NCI-H1436 (cell line): Measurements from ENCODE around the gene ODAM.
"Not testable (repeated sequence)": the region's sequence is repeated elsewhere in the genome, so short reads cannot be mapped to it uniquely, and the experiment has no call there.

Source experiments
- DNase-seq: peaks from one replicate; lab custom pipeline; 2025; lab: John Stamatoyannopoulos, UW

ODAM gene

DNA sequence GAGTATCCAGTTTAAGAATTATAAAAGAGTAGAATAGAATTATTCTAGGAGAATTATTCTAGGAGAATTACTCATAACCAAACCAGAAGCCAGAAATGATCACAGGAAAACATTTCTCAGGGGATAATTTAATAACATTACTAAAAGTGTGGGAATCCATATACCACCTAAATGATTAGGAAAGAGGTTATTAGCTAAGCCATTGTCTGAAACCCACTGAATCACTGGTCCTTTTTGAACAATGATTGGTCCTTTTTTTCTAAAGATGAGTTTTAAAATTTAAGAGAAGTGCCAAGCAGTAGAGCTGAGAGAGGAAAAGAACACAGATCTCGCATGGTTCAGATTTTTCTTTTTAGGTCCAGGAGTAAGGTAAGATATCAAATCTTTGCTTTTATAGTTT, at the start of gene ODAM:
Gene ODAM (plus strand): TSS at position 301 of the 400 bp plus-strand sequence. CDS start 819 bp downstream, outside the sequence.
- DNase-seq = no peak

GRCh38 chr4:70151271-70151670, 44.3 kb upstream of the ODAM start:
- DNase-seq = no peak

GRCh38 chr4:70152088-70152487, 43.4 kb upstream of the ODAM start:
- DNase-seq = no peak

DNA sequence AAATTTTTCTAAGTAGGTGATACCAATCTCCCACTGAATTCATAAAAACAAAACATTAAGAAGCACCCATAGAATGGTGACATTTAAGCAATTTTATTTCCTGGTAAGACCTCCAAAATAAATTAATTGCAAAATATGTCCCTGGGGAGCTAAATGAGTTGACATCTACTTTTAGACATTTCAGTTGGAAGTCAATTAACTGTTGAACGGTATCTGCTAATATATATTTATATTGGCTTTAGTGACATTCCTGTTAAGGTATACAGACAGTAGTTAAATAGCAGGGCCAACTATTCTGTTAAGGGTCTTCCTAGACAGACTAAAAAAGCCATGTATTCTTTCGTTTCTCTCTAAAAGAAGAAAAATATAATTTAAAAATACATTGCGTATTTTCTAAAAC, 41.6 kb upstream of the ODAM start, which contains the start of gene PRR27:
Gene PRR27 (plus strand): TSS at position 301 of the 400 bp plus-strand sequence. CDS start 139 bp downstream, outside the sequence.
- no peak for DNase-seq

GRCh38 chr4:70158576-70158975, 36.9 kb upstream of the ODAM start:
- no peak for DNase-seq

GRCh38 chr4:70177090-70177489, 18.4 kb upstream of the ODAM start:
- DNase-seq = no peak

GRCh38 chr4:70178075-70178660, 17.4 kb upstream of the ODAM start:
- no peak for DNase-seq

DNA sequence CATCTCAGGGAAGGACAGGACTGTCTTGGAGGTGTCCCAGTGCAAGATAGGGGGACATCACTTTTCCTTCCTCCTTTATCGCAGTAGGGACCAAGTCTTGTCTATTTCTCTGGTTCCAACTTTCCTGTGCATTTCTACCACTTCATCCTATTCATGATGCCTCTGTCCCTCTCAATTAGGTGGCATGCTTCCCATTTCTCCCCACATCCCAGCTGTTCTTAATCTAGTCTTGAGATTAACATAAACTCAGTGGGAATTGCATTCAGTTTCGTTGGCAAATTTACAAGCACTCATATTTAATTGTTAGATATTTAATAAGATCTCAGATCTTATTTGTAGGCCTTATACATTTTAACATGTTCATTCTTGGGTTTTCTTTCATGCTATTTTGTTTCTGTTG, 15.7 kb upstream of the ODAM start:
- DNase-seq = no peak

GRCh38 chr4:70181864-70182263, 13.7 kb upstream of the ODAM start:
- no peak for DNase-seq

DNA sequence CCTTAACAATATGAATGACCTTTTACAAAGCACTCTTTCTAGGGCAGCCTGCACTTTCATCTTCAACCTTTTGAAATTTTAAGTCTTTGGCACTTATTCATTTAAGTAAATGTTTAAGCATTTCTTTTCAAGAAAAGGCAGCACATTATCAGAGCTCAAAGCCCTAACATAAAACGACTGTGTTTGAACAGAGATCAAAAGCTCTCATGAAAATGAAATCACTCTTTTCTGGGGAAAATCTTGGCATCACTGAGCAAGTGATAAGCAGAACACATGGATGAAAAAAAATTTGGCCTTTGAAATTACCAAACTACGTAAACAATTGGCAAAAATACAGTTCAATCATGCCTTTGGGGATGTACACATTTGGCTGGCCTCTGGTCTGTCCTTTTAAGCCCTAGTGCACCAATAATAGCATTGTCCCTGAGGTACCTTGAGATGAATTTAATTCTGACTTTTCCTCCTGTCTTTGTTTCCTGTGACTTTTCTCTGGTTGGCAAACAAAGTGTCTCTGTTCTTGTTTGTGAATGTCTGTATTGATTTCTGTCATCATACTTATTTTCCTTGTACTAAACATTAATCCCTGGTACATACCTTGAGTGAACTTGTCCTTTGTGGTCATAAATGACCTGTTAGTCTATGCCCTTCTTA, 12.9 kb upstream of the ODAM start:
- no peak for DNase-seq

GRCh38 chr4:70183168-70183939, 12.2 kb upstream of the ODAM start:
- peak; percentile 20 for DNase-seq

DNA sequence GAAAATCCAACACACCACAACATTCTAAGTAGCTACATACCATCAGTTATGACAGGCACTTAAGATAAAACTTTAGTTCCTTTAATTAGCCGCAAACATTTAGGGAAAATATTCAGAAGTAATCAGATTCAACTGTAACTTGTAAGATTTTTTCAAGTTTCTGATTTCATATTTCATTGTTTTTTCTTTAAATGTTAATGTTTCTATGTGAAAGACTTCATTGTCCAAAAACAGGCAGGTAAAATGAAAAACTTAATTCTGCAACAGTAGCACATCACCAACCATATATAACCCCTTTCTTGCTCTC, 11.6 kb upstream of the ODAM start:
- no peak for DNase-seq

GRCh38 chr4:70187216-70187615, 8.3 kb upstream of the ODAM start:
- no peak for DNase-seq

DNA sequence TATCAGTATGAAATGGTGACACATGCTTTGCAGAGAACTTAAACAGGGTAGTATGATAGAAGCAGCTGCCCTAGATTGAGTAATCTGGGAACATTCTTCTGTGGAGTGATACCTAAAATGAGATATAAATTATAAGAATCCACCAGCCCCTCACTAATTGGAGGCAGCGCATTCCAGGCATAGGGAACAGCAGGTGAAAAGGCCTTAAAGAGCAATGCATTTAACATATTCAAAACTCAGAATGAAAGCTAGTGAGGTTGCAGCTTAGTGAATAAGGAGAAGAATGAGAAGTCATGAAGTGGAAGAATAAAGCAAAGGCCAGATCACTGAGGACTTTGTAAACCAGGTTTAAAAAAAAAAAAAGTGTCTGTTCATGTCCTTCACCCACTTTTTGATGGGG, 4.9 kb upstream of the ODAM start:
- no peak for DNase-seq

- no peak for DNase-seq
These were observed 3.9 kb upstream of the ODAM start for GRCh38 chr4:70191647-70192046.

- no peak for DNase-seq
These were observed 2.6 kb upstream of the ODAM start for GRCh38 chr4:70192895-70193294.

DNA sequence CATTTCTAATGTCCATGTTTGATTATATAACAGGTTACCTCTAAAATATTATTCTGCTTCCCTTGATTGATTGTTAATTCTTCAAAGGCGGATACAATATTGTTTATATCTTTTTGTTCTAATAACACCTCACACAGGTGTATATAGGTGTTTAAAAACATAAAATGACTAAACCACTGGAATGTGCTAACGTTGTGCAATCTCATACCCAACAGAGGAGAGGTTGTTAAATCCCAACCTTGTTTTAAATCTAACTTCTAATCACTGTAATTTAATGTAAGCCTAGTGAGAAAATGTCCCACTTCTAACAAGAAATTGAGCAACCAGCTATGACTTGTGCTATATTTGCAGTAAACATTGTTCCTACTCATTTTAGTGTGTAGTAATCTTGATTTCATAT, 1.3 kb downstream of the ODAM start:
- DNase-seq = no peak

DNA sequence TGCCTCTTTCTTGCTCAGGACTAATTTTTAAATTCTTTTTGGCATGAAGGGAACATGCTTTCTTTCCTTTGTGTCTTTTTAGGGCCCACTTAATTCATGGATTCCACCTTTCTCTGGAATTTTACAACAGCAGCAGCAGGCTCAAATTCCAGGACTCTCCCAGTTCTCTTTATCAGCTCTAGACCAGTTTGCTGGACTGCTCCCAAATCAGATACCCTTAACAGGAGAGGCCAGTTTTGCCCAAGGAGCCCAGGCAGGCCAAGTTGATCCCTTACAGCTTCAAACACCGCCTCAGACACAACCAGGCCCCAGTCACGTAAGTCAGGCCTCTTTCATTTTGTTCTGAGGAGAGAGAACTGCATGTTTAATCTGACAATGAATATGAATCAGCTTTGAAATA, 2.3 kb downstream of the ODAM start:
- no peak for DNase-seq

GRCh38 chr4:70203601-70204000, 8.1 kb downstream of the ODAM start:
- no peak for DNase-seq

GRCh38 chr4:70212752-70213151, 17.2 kb downstream of the ODAM start:
- not testable (repeated sequence) for DNase-seq

DNA sequence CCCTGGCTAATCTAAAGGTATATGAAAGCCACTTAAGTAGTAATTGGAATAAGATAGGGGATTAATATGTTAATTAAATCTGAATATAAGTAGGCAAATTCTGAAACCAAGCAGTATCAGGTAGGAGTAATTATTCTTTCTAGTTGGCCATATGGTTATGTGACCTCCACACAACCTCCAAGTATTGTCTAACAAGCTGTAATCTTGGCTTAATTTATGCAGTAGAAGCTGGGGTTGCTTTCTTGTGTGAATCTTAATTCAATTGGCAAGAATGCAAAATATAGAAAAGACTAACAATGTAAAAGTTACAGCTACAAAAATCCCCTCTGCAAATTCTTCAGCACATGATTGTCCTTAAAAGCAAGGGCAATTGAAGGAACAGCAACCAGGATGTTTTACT, 20.6 kb downstream of the ODAM start:
- not testable (repeated sequence) for DNase-seq

GRCh38 chr4:70216550-70216949, 21.0 kb downstream of the ODAM start:
- not testable (repeated sequence) for DNase-seq

DNA sequence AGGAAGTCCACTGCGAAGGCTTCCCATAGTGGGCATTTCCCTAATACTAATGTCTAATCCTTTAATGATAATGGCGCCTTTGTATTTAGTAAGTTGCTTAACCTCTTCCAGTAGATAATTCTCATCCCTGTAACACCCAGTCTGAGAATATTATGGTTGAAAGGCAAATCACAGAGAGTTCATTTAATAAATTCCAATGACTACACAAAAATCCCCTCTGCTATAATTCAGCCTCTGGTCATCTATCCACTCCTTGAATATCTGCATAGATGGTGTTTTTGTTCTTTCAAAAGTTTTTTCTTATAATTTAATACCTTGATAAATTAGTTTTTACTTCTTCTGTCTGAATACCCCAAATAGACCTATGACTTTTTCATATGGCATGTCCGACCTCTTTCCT, 25.9 kb downstream of the ODAM start:
- DNase-seq = not testable (repeated sequence)
